Activated CD8-positive, alpha-beta T cell treated with anti-CD3 and anti-CD28 coated beads for 36 hours (primary cell): ENCODE results near the gene ACTG2. TPM values are rescaled to one million over a fixed set of nuclear protein-coding genes. Genes with fewer than 3 reads are reported as not detected.
"Not testable (repeated sequence)": the region's sequence is repeated elsewhere in the genome, so short reads cannot be mapped to it uniquely, and the experiment has no call there.

Experiments used
- ATAC-seq: fragments of 200-7000 bp; cut with Tn5 transposase; one replicate; pipeline ENCODE4 v1.10.0; 2021; ENCODE audit warnings: mild to moderate bottlenecking, moderate library complexity
- CTCF ChIA-PET: fragments of 350-600 bp; sonication (Branson Sonifier 250); formaldehyde crosslinking; loops from one replicate; lab custom pipeline; 2021; ENCODE audit warnings: antibody characterized with exemption; lab: Charles Lee
- POLR2A ChIA-PET: fragments of 350-600 bp; sonication (Branson Sonifier 250); formaldehyde crosslinking; loops from one replicate; lab custom pipeline; 2021; ENCODE audit warnings: antibody characterized with exemption; lab: Charles Lee
- DNase-seq: peaks from one replicate; pipeline ENCODE4 v3.0.0-alpha.2; 2020
- H3K27ac Mint-ChIP-seq: one replicate; pipeline ENCODE4 v1.8.0; 2021; ENCODE audit warnings: mild to moderate bottlenecking, mixed read lengths
- H3K27me3 Mint-ChIP-seq: one replicate; pipeline ENCODE4 v1.8.0; 2021; ENCODE audit warnings: mixed read lengths
- H3K36me3 Mint-ChIP-seq: one replicate; pipeline ENCODE4 v1.8.0; 2021; ENCODE audit warnings: low read depth, mixed read lengths
- H3K4me1 Mint-ChIP-seq: one replicate; pipeline ENCODE4 v1.8.0; 2021; ENCODE audit warnings: low read depth, mixed read lengths
- H3K4me3 Mint-ChIP-seq: one replicate; pipeline ENCODE4 v1.8.0; 2021; ENCODE audit warnings: mild to moderate bottlenecking, moderate library complexity, mixed read lengths
- H3K9me3 Mint-ChIP-seq: one replicate; pipeline ENCODE4 v1.8.0; 2021; ENCODE audit warnings: mixed read lengths
- CTCF ChIP-seq: fragments of 200-600 bp; IDR thresholded peaks from one replicate; pipeline ENCODE4 v1.8.0; 2022; ENCODE audit warnings: antibody characterized with exemption, mild to moderate bottlenecking
- intact Hi-C: fragments of 100-400 bp; cut with micrococcal nuclease; formaldehyde crosslinking; loops from one replicate; pipeline ENCODE4 v1.10.0; 2022
- total RNA-seq, 2 experiments: library from RNA; stranded (reverse); gene quantifications; one replicate each; pipeline ENCODE4 v1.2.3, GENCODE V29; 2021

The ACTG2 gene
- total RNA-seq, 2 experiments from 2014 or later = 0.11 to 0.27 TPM

- H3K4me1 Mint-ChIP-seq = peaks cover 26% of the 10 kb centered on the region
Measured at GRCh38 chr2:73899801-73900336, 7.1 kb downstream of the ACTG2 start.

GRCh38 chr2:73901143-73901542 is 8.3 kb downstream of the ACTG2 start:
- no peaks in the 10 kb centered on the region for H3K27me3 Mint-ChIP-seq
- POLR2A ChIA-PET = no interaction called here
- ATAC-seq (no peak), DNase-seq (no peak)
- intact Hi-C loops = no loop called here
- H3K27ac Mint-ChIP-seq = no peak overlapping the region
- CTCF ChIA-PET = no interaction called here
- TF ChIP-seq CTCF = no peak
- peaks cover 15% of the 10 kb centered on the region for H3K4me1 Mint-ChIP-seq
- no peaks in the 10 kb centered on the region for H3K9me3 Mint-ChIP-seq
- no peak overlapping the region for H3K4me3 Mint-ChIP-seq
- H3K36me3 Mint-ChIP-seq = no peaks in the 10 kb centered on the region

More at GRCh38 chr2:73899801-73900336, 7.1 kb downstream of the ACTG2 start:
- H3K27ac Mint-ChIP-seq = no peak overlapping the region
- H3K9me3 Mint-ChIP-seq = no peaks in the 10 kb centered on the region
- TF ChIP-seq CTCF = no peak
- H3K27me3 Mint-ChIP-seq = no peaks in the 10 kb centered on the region
- ChIA-PET POLR2A (interaction anchor here (1.0 kb wide), 1 partner anchor 8 kb away, joined by 3 read pairs; no protein-coding TSS in a partner anchor), CTCF (interaction anchor here (1.1 to 1.4 kb wide), 3 partner anchors 12 to 76 kb away, joined by 3 to 4 read pairs (median 3); no protein-coding TSS in a partner anchor)
- ATAC-seq = no peak
- DNase-seq = no peak
- no peak overlapping the region for H3K4me3 Mint-ChIP-seq
- intact Hi-C loops = no loop called here
- H3K36me3 Mint-ChIP-seq = no peaks in the 10 kb centered on the region

DNA sequence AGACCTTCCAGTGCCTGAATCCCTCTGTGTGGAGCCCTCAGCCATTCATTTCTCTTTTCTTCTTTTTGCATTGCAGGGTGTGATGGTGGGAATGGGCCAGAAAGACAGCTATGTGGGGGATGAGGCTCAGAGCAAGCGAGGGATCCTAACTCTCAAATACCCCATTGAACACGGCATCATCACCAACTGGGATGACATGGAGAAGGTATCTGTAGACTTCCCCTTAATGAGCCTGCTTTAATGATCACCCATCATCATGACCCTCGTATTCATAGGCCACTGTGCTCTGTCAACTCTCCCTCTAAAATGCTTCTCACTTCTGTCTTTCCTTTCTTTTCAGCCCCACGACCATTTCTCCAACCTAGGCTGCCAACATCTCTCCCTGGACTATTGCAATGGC is 9.5 kb downstream of the ACTG2 start:
- CTCF ChIA-PET = interaction anchor here (1.0 to 1.5 kb wide), 3 partner anchors 37 to 78 kb away, joined by 3 read pairs; no protein-coding TSS in a partner anchor
- Mint-ChIP-seq H3K4me3 (no peak overlapping the region), H3K9me3 (no peaks in the 10 kb centered on the region), H3K4me1 (peaks cover 4% of the 10 kb centered on the region), H3K27ac (no peak overlapping the region), H3K36me3 (no peaks in the 10 kb centered on the region), H3K27me3 (no peaks in the 10 kb centered on the region)
- ATAC-seq = no peak
- TF ChIP-seq CTCF = no peak
- POLR2A ChIA-PET = interaction anchor here (0.6 kb wide), 1 partner anchor 241 kb away, joined by 3 read pairs; no protein-coding TSS in a partner anchor
- intact Hi-C loops = no loop called here
- DNase-seq = no peak

GRCh38 chr2:73903313-73903712 is 10.5 kb downstream of the ACTG2 start:
- H3K36me3 Mint-ChIP-seq = no peaks in the 10 kb centered on the region
- peaks cover 7% of the 10 kb centered on the region for H3K4me1 Mint-ChIP-seq
- ChIA-PET CTCF (interaction anchor here (1.1 to 1.5 kb wide), 2 partner anchors 76 to 79 kb away, joined by 3 read pairs; no protein-coding TSS in a partner anchor), POLR2A (no interaction called here)
- H3K27me3 Mint-ChIP-seq = no peaks in the 10 kb centered on the region
- no peak overlapping the region for H3K27ac Mint-ChIP-seq
- intact Hi-C loops = no loop called here
- H3K9me3 Mint-ChIP-seq = no peaks in the 10 kb centered on the region
- no peak for TF ChIP-seq CTCF
- DNase-seq (no peak), ATAC-seq (no peak)
- H3K4me3 Mint-ChIP-seq = no peak overlapping the region

GRCh38 chr2:73903949-73904613 is 11.3 kb downstream of the ACTG2 start:
- CTCF ChIA-PET, intact Hi-C loops, ATAC-seq, DNase-seq, H3K9me3 Mint-ChIP-seq, H3K27me3 Mint-ChIP-seq, POLR2A ChIA-PET, H3K4me3 Mint-ChIP-seq, H3K27ac Mint-ChIP-seq, H3K36me3 Mint-ChIP-seq: not testable (repeated sequence)
- peaks cover 10% of the 10 kb centered on the region for H3K4me1 Mint-ChIP-seq
